ENCODE results near the gene CUX1. TPM values are rescaled to one million over a fixed set of nuclear protein-coding genes. Genes with fewer than 3 reads are reported as not detected.
"Not testable (repeated sequence)": the region's sequence is repeated elsewhere in the genome, so short reads cannot be mapped to it uniquely, and the experiment has no call there.

The CUX1 gene
- total RNA-seq, 2 experiments from 2014 or later, result 35.6 to 38.0 TPM

DNA sequence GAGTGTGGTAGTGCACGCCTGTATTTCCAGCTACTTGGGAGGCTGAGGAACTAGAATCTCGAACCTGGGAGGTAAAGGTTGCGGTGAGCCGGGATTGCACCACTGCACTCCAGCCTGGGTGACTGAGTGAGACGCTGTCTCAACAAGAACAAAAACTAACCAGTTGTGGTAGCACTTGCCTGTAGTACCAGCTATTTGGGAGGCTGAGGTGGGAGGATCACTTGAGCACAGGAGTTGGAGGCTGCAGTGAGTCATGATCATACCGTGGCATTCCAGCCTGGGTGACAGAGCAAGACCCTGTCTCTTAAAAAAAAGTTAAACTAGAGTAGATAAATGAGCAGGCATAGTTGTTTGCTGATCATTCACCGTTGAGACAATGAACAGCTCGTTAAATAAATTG is 48.9 kb downstream of the CUX1 start:
- intact Hi-C loops (cut with DNase I, micrococcal nuclease), result no loop called here
- TF ChIP-seq, protein P1, sequence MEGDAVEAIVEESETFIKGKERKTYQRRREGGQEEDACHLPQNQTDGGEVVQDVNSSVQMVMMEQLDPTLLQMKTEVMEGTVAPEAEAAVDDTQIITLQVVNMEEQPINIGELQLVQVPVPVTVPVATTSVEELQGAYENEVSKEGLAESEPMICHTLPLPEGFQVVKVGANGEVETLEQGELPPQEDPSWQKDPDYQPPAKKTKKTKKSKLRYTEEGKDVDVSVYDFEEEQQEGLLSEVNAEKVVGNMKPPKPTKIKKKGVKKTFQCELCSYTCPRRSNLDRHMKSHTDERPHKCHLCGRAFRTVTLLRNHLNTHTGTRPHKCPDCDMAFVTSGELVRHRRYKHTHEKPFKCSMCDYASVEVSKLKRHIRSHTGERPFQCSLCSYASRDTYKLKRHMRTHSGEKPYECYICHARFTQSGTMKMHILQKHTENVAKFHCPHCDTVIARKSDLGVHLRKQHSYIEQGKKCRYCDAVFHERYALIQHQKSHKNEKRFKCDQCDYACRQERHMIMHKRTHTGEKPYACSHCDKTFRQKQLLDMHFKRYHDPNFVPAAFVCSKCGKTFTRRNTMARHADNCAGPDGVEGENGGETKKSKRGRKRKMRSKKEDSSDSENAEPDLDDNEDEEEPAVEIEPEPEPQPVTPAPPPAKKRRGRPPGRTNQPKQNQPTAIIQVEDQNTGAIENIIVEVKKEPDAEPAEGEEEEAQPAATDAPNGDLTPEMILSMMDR (IDR thresholded peaks at IDR 0.05), result no peak
- H3K4me3 Mint-ChIP-seq, result no peak overlapping the region
- ChIA-PET POLR2A (no interaction called here), CTCF (no interaction called here)
- ATAC-seq (ENCODE audit: poor library complexity) (no peak), DNase-seq (no peak)
- H3K27ac ChIP-seq (ENCODE audit: low read depth in 1 of 2, low read length in 2 of 2), result no peak overlapping the region
- no peaks in the 10 kb centered on the region for H3K9me3 ChIP-seq (ENCODE audit: control insufficient read depth in 1 of 2, insufficient read depth in 1 of 2, low read length in 2 of 2)
- no peaks in the 10 kb centered on the region for H3K27me3 ChIP-seq (ENCODE audit: control insufficient read depth in 1 of 2, insufficient read depth in 2 of 2, low read length in 2 of 2)
- no peaks in the 10 kb centered on the region for H3K36me3 ChIP-seq (ENCODE audit: insufficient read depth, low read length)
- no peaks in the 10 kb centered on the region for H3K36me3 Mint-ChIP-seq (ENCODE audit: low read depth)
- no peaks in the 10 kb centered on the region for H3K27me3 Mint-ChIP-seq
- H3K9me3 Mint-ChIP-seq, result no peaks in the 10 kb centered on the region
- peaks cover 5% of the 10 kb centered on the region for H3K4me1 ChIP-seq (ENCODE audit: insufficient read depth, low read length)
- H3K4me1 Mint-ChIP-seq (ENCODE audit: low read depth), result peaks cover 40% of the 10 kb centered on the region
- no peak overlapping the region for H3K27ac Mint-ChIP-seq
- H3K4me3 ChIP-seq (ENCODE audit: low read length), result no peak overlapping the region

DNA sequence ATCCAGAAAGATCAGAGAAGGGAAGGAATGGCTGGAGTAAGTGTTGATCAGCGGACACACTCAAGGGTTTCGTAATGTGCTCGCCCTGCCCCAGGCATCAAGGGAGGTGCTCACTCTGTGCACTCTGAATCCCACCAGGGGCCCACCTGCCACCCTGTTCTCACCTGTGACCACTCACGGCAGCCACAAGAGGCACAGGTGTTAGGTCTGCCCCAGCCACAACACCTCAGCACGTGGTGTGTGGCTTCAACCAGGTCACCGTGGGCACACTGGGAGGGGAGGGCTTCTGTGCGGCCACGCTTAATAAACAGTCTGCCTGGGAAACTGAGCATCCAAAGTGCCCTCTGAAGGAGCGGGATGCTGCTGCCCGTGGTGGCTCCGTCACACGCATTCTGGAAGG is 49.8 kb downstream of the CUX1 start:
- POLR2A ChIA-PET, result no interaction called here
- DNase-seq, result no peak
- H3K4me3 Mint-ChIP-seq, result no peak overlapping the region
- H3K9me3 Mint-ChIP-seq, result no peaks in the 10 kb centered on the region
- H3K27me3 Mint-ChIP-seq, result no peaks in the 10 kb centered on the region
- no peak for ATAC-seq (ENCODE audit: poor library complexity)
- H3K4me1 Mint-ChIP-seq (ENCODE audit: low read depth), result peaks cover 40% of the 10 kb centered on the region
- H3K27ac ChIP-seq (ENCODE audit: low read depth in 1 of 2, low read length in 2 of 2), result no peak overlapping the region
- no peaks in the 10 kb centered on the region for H3K9me3 ChIP-seq (ENCODE audit: control insufficient read depth in 1 of 2, insufficient read depth in 1 of 2, low read length in 2 of 2)
- H3K4me3 ChIP-seq (ENCODE audit: low read length), result no peak overlapping the region
- no peaks in the 10 kb centered on the region for H3K27me3 ChIP-seq (ENCODE audit: control insufficient read depth in 1 of 2, insufficient read depth in 2 of 2, low read length in 2 of 2)
- peaks cover 5% of the 10 kb centered on the region for H3K4me1 ChIP-seq (ENCODE audit: insufficient read depth, low read length)
- intact Hi-C loops (cut with DNase I, micrococcal nuclease), result no loop called here
- H3K36me3 ChIP-seq (ENCODE audit: insufficient read depth, low read length), result no peaks in the 10 kb centered on the region
- CTCF ChIA-PET, result no interaction called here
- TF ChIP-seq, protein P1 (IDR thresholded peaks at IDR 0.05), result no peak
- no peaks in the 10 kb centered on the region for H3K36me3 Mint-ChIP-seq (ENCODE audit: low read depth)
- no peak overlapping the region for H3K27ac Mint-ChIP-seq

DNA sequence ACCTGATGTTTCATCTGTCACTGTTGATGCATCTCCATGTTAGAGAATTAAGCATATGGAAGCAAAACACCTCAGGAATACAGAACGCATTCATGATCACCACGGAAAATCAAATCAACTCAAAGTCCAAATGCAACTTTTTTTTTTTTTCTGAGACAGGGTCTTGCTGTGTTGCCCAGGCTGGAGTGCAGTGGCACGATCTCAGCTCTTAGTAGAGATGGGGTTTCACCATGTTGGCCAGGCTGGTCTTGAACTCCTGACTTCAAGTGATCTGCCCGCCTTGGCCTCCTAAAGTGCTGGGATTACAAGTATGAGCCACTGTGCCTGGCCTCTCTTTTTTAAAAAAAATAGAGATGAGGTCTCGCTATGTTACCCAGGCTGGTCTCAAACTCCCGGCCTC is 50.3 kb downstream of the CUX1 start:
- H3K27ac ChIP-seq (ENCODE audit: low read depth in 1 of 2, low read length in 2 of 2); DNase-seq; POLR2A ChIA-PET; H3K4me1 ChIP-seq (ENCODE audit: insufficient read depth, low read length); ATAC-seq (ENCODE audit: poor library complexity); H3K9me3 Mint-ChIP-seq; H3K4me3 ChIP-seq (ENCODE audit: low read length); H3K27me3 Mint-ChIP-seq; H3K4me3 Mint-ChIP-seq; H3K27me3 ChIP-seq (ENCODE audit: control insufficient read depth in 1 of 2, insufficient read depth in 2 of 2, low read length in 2 of 2); H3K27ac Mint-ChIP-seq; H3K36me3 ChIP-seq (ENCODE audit: insufficient read depth, low read length); intact Hi-C loops (cut with DNase I, micrococcal nuclease); H3K9me3 ChIP-seq (ENCODE audit: control insufficient read depth in 1 of 2, insufficient read depth in 1 of 2, low read length in 2 of 2); CTCF ChIA-PET; H3K36me3 Mint-ChIP-seq (ENCODE audit: low read depth): not testable (repeated sequence)
- H3K4me1 Mint-ChIP-seq (ENCODE audit: low read depth), result peaks cover 40% of the 10 kb centered on the region

DNA sequence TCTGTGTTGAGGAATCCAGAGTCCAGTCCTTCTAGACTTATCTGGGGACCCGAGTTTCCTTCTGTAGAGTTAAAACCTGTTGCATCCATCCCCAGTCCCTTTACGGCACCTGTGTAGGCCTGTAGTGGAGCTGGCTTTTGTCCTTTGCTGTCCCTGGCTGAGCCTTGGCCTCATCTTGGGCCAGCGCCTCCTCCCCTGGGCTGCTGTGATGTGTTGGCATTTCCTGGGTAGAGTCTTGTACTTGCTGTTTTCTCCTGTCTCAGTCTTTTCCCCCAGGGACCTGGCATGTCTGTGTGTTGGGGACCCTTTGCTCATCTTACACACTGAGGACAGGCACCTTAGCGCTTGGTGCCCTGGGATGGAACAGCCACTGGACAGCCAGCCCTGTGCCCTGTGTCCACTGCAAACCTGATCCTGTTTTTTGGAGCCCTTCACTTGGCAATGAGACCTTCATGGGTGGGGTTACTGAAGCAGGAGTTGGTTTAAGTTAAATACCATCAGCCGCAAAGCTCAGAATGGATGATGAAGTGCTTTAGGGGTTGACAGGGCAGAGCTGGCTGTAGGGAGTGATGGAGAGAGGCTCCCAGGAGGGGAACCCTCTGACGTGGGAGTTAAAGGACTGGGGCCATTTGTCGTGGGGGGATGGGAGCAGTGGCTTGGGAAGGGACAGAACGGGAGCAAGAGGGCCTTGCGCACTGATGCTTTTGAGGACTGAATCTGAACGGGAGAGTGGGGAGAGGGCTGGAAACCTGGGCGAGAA is 50.9 kb downstream of the CUX1 start:
- ChIA-PET POLR2A (no interaction called here), CTCF (no interaction called here)
- Histone ChIP-seq H3K4me1 (ENCODE audit: insufficient read depth, low read length) (peaks cover 5% of the 10 kb centered on the region), H3K4me3 (ENCODE audit: low read length) (no peak overlapping the region), H3K36me3 (ENCODE audit: insufficient read depth, low read length) (no peaks in the 10 kb centered on the region), H3K9me3 (ENCODE audit: control insufficient read depth in 1 of 2, insufficient read depth in 1 of 2, low read length in 2 of 2) (no peaks in the 10 kb centered on the region), H3K27me3 (ENCODE audit: control insufficient read depth in 1 of 2, insufficient read depth in 2 of 2, low read length in 2 of 2) (no peaks in the 10 kb centered on the region), H3K27ac (ENCODE audit: low read depth in 1 of 2, low read length in 2 of 2) (no peak overlapping the region)
- Mint-ChIP-seq H3K27me3 (no peaks in the 10 kb centered on the region), H3K4me1 (ENCODE audit: low read depth) (peaks cover 35% of the 10 kb centered on the region), H3K27ac (no peak overlapping the region), H3K4me3 (no peak overlapping the region), H3K9me3 (no peaks in the 10 kb centered on the region), H3K36me3 (ENCODE audit: low read depth) (no peaks in the 10 kb centered on the region)
- TF ChIP-seq, protein P1 (IDR thresholded peaks at IDR 0.05), result no peak
- ATAC-seq (ENCODE audit: poor library complexity) (no peak), DNase-seq (no peak)
- intact Hi-C loops (cut with DNase I, micrococcal nuclease), result no loop called here
